ENCODE measurements around the gene PSMD1.
"Not testable (repeated sequence)": the region's sequence is repeated elsewhere in the genome, so short reads cannot be mapped to it uniquely, and the experiment has no call there.

Gene PSMD1

GRCh38 chr2:231058761-231059550 lies 2.3 kb downstream of the PSMD1 start:
- DNase-seq, result no peak

GRCh38 chr2:231059756-231060155 lies 3.1 kb downstream of the PSMD1 start:
- no peak for DNase-seq

GRCh38 chr2:231062776-231063175 lies 6.1 kb downstream of the PSMD1 start:
- no peak for DNase-seq

- no peak for DNase-seq
Observed at GRCh38 chr2:231063347-231063746, 6.7 kb downstream of the PSMD1 start.

GRCh38 chr2:231065966-231066365 lies 9.3 kb downstream of the PSMD1 start:
- no peak for DNase-seq

- not testable (repeated sequence) for DNase-seq
Observed at GRCh38 chr2:231067531-231067930, 10.9 kb downstream of the PSMD1 start.

- no peak for DNase-seq
Observed at GRCh38 chr2:231068525-231069222, 12.0 kb downstream of the PSMD1 start.

- no peak for DNase-seq
Observed at GRCh38 chr2:231069379-231070054, 12.8 kb downstream of the PSMD1 start.

GRCh38 chr2:231084565-231084964 lies 27.9 kb downstream of the PSMD1 start:
- no peak for DNase-seq

- no peak for DNase-seq
Observed at GRCh38 chr2:231088754-231089153, 32.1 kb downstream of the PSMD1 start.

- DNase-seq, result no peak
Observed at GRCh38 chr2:231093933-231094332, 37.3 kb downstream of the PSMD1 start.

GRCh38 chr2:231094736-231095346 lies 38.2 kb downstream of the PSMD1 start:
- no peak for DNase-seq

- DNase-seq, result no peak
Observed at GRCh38 chr2:231099918-231100317, 43.3 kb downstream of the PSMD1 start.

- not testable (repeated sequence) for DNase-seq
Observed at GRCh38 chr2:231100321-231100720, 43.7 kb downstream of the PSMD1 start.

GRCh38 chr2:231100990-231101389 lies 44.3 kb downstream of the PSMD1 start:
- DNase-seq, result no peak

- no peak for DNase-seq
Observed at GRCh38 chr2:231102772-231103171, 46.1 kb downstream of the PSMD1 start.

- DNase-seq, result peak; percentile 14
Observed at GRCh38 chr2:231104115-231104713, 47.5 kb downstream of the PSMD1 start.

GRCh38 chr2:231110551-231110950 lies 53.9 kb downstream of the PSMD1 start:
- DNase-seq, result no peak

GRCh38 chr2:231111987-231112386 lies 55.3 kb downstream of the PSMD1 start:
- DNase-seq, result no peak

GRCh38 chr2:231113489-231113888 lies 56.8 kb downstream of the PSMD1 start:
- DNase-seq, result no peak

- no peak for DNase-seq
Observed at GRCh38 chr2:231115651-231116050, 59.0 kb downstream of the PSMD1 start.

- no peak for DNase-seq
Observed at GRCh38 chr2:231117148-231117547, 60.5 kb downstream of the PSMD1 start.
